ENCODE measurements around the gene CCDC134. TPM values are rescaled to one million over a fixed set of nuclear protein-coding genes. Genes with fewer than 3 reads are reported as not detected.

The CCDC134 gene
- total and polyA plus RNA-seq, 2 of the 13 experiments (the other 11 are each of a cell fraction or from before 2014, with no cell fraction given), result 4.8 to 17.4 TPM

DNA sequence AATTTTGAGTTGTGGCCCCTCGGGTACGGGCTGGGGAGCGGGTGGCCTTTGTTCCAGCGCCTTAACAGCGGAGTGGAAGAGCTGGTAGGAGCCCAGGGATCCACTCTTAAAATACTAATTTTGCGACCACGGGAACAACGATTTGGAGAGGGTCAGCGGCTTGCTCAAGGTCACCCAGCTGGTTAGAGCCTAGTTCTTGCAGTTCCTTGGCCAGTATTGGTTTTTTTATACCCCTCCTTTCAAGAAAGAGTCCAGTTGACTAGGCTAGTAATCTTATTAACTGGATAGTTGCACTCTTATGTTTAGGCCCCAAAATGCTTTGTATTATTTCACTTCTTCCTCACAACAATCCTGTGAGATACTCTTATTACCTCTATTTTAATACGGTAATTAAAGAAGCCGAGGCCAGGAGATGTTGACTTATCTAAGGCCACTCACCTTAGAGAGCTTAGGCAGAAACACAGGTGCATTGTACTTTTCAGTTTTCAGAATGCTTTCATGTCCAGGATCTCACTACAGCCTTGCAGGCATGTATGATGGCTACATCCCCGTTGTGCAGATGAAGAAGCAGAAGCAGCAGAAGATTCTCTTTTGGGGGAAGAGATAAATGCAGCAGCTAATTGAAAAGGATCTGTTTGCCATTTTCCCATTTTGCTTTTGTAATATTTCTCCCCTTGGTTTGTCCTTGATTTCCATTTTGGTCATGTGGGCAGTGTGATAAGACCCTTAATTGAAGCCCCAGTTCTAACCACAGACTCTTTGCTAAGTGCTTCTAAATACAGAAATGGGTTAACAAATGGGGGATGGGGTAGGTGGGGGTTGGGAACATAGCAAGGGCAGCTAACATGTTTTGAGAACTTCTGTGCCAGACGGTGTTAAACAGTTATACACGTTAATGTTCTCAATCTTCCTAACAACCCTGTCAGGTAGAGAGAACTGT, 33.8 kb downstream of the CCDC134 start:
- H3K36me3 ChIP-seq (replicated peaks in 1 of 2; ENCODE audit: control insufficient read depth in 1 of 2, insufficient read depth in 2 of 2, low read length in 2 of 2), result peaks cover 7 to 28% of the 10 kb centered on the region in 2 experiments
- ATAC-seq (no peak), FAIRE-seq (no peak), DNase-seq (ENCODE audit: low spot score) (peak; percentile 61)
- ChIA-PET POLR2A (interaction anchor here (0.8 to 4.0 kb wide), 4 partner anchors 17 to 34 kb away, joined by 3 to 45 read pairs (median 9); partner anchors contain the start of gene CCDC134), CTCF (ENCODE audit: low intra/inter-chr PET ratio, low total read pairs) (no interaction called here)
- H3K27ac ChIP-seq (ENCODE audit: extremely low read length, insufficient read depth, low read length), result peak overlapping the region; percentile 96
- peak overlapping the region; percentile 79 to 96 (median 80) for H3K4me3 ChIP-seq (replicated peaks in 1 of 3; ENCODE audit: insufficient read depth in 1 of 3, low read depth in 2 of 3, low read length in 3 of 3)
- peak overlapping the region; percentile 92 for H3K4me2 ChIP-seq (ENCODE audit: low read depth, low read length)
- peaks cover 9% of the 10 kb centered on the region; the same call in 1 of the 2 replicates for H4K20me1 ChIP-seq (ENCODE audit: insufficient read depth, low read length)
- TF ChIP-seq PRPF4 (IDR thresholded peaks at IDR 0.05; ENCODE audit: low read depth, low read length, poor library complexity, severe bottlenecking) (peak; percentile 93), CHD2 (IDR thresholded peaks at IDR 0.05; ENCODE audit: low read depth, low read length) (peak; percentile 23; the same call in 1 of the 2 replicates), SIN3A (IDR thresholded peaks at IDR 0.05; ENCODE audit: borderline replicate concordance, low read depth, low read length) (0 out of 2 replicates have a peak, but pooled peaks have one; percentile 1), ZNF44 (CRISPR knock-in tag; IDR thresholded peaks at IDR 0.05) (0 out of 2 replicates have a peak, but pooled peaks have one; percentile 73), GLI4 (CRISPR knock-in tag; IDR thresholded peaks at IDR 0.05; ENCODE audit: borderline replicate concordance) (0 out of 2 replicates have a peak, but pooled peaks have one; percentile 11), ZNF275 (CRISPR knock-in tag; IDR thresholded peaks at IDR 0.05; ENCODE audit: borderline replicate concordance) (0 out of 2 replicates have a peak, but pooled peaks have one; percentile 3), PHF21A (CRISPR knock-in tag; IDR thresholded peaks at IDR 0.05) (no peak), POLR2AphosphoS2 (IDR thresholded peaks at IDR 0.05; ENCODE audit: low read depth, low read length) (no peak), CREB1 (IDR thresholded peaks at IDR 0.05) (no peak), CREB1 (CRISPR knock-in tag; IDR thresholded peaks at IDR 0.05) (peak; percentile 25; the same call in 1 of the 2 replicates), ZBTB20 (CRISPR knock-in tag; IDR thresholded peaks at IDR 0.05; ENCODE audit: borderline replicate concordance, low read depth) (0 out of 2 replicates have a peak, but pooled peaks have one; percentile 30), HNRNPK (IDR thresholded peaks at IDR 0.05; ENCODE audit: low read depth, low read length, poor library complexity, severe bottlenecking) (peak; percentile 70), CENPBD1 (CRISPR knock-in tag; IDR thresholded peaks at IDR 0.05; ENCODE audit: borderline replicate concordance, low read depth) (no peak)
- no peak overlapping the region for H2AFZ ChIP-seq (ENCODE audit: low read length)
- intact Hi-C loops (cut with micrococcal nuclease; ENCODE audit: unreplicated experiment) (no loop called here), in situ Hi-C loops (cut with HindIII; ENCODE audit: extremely low pct_ligation_motif_present, low pct_unique_long_range_greater_than_20kb) (no loop called here)
- peaks cover 60% of the 10 kb centered on the region for H3K79me2 ChIP-seq (ENCODE audit: insufficient read depth, low read length)
- BruUV-seq (replicated peaks), result TSS peak; percentile 67
- peaks cover 60% of the 10 kb centered on the region for H3K4me1 ChIP-seq (ENCODE audit: insufficient read depth, low read length)
- 3% methylated on average over 14 of the region's 14 CpGs for WGBS (ENCODE audit: low lambda C conversion rate)
- no peaks in the 10 kb centered on the region; a peak in 1 of 5 replicates for H3K27me3 ChIP-seq (ENCODE audit: control insufficient read depth in 1 of 2, insufficient read depth in 2 of 2, low read length in 2 of 2)
- no peaks in the 10 kb centered on the region for H3K9me3 ChIP-seq (ENCODE audit: low read length)
- H3K9ac ChIP-seq (ENCODE audit: insufficient read depth, low read depth, low read length), result peak overlapping the region; percentile 99
